Renal cortex interstitium (tissue), 11 donors: Measurements from ENCODE around the gene MSRB3. TPM values are rescaled to one million over a fixed set of nuclear protein-coding genes. Genes with fewer than 3 reads are reported as not detected.
"Not testable (repeated sequence)": the region's sequence is repeated elsewhere in the genome, so short reads cannot be mapped to it uniquely, and the experiment has no call there.

Experiments
- DNase-seq, 11 donors: peaks; one replicate each; pipeline ENCODE4 v3.0.0-alpha.2; 2013; ENCODE audit warnings: low read depth in 9 of 11, low spot score in 4 of 11; ENCODE audit errors: extremely low read depth in 1 of 11
- polyA plus RNA-seq, 3 donors: library from polyadenylated mRNA; unstranded; fragments of 120-200 nt; gene quantifications; one replicate each; pipeline ENCODE4 v1.2.1, GENCODE V29; 2013; ENCODE audit not compliant: insufficient read length in 3 of 3

The MSRB3 gene
- polyA plus RNA-seq, 3 donors = 20.6 to 24.8 (median 23.8) TPM

DNA sequence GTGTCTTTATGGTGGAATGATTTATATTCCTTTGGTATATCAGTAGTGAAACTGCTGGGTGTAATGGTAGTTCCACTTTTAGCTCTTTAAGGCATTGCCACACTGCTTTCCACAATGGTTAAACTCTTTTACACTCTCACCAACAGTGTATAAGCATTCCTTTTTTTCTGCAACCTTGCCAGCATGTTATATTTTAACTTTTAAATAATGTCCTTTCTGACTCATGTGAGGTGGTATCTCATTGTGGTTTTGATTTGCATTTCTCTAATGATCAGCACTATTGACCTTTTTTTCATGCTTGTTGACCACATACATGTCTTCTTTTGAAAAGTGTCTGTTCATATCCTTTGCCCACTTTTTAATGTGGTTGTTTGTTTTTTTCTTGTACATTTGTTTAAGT lies 142.5 kb downstream of the MSRB3 start:
- no peak for DNase-seq

DNA sequence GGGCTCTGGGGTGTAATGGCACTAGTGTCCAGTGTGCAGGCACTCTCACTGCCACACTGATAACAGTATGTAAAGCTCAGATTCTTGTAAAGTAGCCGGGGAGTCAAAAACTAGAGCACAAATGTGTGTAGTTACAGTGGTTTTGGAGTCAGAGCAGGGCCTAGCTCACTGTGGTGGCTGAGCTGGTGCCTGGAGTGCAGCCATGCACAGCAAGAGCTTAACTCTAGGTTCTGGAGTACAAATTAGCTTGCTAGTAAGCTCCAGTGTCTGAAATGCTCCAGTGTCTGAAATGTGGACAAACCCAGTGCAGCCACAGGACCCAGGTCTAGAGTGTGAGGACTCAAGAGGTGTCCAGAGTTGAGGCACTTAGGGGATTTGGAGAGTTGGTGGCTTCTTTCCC lies 149.2 kb downstream of the MSRB3 start:
- no peak for DNase-seq

DNA sequence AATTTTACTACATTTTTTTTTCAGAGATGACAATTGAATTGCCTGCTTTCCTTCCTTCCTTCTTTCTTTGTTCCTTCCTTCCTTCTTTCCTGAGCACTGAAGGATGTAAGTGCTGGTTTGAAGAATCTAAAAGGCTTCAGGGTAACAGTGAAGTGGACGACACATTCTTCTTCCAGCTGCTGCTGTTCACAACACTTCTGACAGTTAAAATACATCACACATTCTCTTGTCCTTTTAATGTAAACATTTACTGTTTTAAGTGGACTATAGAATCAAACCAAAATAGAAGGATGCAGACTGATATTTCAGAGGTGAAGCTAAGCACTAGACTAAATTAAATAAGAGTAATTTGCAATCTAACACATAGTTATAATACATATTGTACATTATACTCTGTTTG lies 151.5 kb downstream of the MSRB3 start:
- no peak for DNase-seq

DNA sequence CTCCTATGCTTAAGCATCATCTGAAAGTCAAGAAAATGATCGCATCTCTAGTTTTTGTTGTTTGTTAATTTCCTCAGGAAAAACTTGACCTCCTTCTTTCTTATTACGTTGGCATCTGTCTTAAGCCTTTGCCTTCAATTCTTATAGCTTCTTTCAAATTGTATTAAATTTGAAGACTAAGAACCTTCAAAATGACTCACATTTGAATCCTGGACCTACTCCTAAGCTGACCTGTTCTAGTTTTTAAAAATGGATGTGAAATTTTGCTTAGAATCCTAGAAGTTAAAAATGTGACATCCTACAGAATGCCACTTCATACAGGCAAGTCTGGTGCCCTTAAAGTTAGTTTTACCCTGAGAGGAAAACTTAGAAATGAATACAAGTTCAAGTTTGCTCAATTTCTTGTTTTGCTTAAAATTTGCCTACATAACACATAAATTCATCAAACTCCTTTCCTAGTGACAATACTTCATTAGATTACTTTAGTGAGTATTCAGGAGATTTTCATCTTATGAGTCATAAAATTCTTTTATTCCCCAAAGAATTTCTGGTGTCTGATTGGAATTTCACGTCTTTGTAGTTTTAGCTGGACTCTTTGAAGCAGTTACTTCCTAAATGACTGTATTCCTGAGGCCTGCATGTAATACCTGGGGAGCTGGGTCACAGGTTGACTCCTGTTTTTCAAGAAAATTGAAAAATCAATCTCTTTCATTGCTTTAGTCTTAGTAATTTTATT lies 152.3 kb downstream of the MSRB3 start:
- peak in 1 of 11 donors; percentile 25 for DNase-seq

DNA sequence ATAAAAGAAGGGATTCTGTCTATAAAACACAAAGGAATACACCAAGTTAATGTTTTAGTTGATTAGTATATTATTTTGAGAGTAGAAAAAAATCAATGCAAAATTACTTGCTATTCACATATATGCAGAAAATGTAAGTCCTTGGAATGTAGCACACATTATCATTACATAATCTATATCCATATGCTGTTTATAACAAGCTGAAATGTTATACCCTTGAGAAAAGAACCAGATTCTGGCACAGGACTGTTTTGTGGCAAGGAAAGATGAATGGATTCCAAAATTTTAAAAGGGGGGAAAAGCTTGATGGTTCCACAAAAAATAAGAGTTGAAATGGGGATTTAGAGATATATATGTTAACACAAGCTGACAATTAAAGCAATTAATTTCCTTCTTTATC lies 153.6 kb downstream of the MSRB3 start:
- DNase-seq = no peak

DNA sequence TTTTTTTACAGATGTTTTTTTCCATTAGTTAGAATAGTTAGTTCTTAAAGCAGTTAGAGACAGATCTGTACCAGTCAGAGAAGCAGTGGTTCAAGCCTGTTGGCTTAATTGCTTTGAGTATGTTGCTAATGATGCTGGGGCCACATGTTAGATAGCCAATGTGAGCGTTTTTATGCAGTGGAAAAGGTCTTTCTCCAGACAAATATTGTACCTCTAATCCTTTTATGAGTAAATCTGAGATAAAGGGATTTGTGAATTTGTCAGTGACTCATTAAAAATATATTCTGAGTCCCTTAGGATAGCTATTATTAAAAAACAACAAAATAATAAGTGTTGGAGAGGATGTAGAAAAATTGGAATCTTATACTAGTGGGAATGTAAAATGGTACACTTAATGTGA lies 154.2 kb downstream of the MSRB3 start:
- no peak for DNase-seq

DNA sequence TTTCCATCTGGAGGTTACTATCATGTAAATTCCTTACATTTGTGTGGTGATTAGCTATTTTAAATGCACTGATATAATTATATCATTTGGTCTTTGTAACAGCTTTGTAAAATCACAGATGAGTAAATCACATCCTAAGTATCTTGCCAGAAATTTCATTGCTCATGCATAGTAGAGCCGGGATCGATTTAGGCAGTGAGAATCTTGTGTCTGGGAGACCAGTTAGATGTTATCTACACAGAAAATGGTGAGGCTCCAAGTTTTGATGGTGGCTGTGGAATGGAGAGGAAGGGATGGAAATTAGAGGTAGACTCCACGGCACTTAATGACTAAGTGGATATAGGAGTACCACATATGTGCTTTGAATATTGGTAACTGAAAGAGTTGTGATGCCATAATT lies 156.3 kb downstream of the MSRB3 start:
- DNase-seq = no peak

DNA sequence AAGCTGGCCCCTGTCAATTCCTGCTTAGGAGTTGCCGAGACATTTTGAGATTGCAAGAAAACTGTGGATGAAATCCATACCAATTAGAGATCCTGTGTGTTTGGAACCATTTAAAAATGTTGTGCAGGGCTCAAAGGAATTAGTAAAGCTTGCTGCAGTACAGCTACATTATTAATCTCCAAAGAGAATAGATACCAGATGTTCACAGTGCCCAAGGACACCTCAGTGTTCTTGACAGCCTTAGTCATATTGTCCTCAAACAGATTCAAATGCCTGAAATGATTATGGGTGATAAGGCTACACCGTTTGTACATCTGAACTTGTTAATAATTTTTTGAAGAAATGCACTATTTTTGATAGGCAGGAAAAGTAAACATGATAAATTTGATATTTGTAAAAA lies 164.6 kb downstream of the MSRB3 start:
- no peak for DNase-seq

DNA sequence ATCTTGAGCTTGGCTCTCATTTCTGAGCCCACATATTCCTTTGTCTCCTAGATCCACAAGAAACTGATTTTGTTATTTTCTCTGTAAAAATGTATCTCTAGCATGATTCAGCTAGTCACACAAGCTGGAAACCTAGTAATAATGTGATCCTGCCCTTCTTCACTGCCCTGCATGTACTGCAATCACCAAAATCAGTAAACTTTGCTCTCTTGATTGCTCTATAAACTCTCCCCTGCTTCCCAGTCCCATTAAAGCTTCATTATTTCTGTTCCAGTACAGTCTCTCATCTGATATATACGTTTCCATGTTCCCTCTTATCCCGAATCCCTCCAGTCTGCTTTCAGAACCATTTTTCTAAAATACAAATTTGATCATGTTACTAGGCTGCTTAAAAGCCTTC lies 166.5 kb downstream of the MSRB3 start:
- DNase-seq = no peak

DNA sequence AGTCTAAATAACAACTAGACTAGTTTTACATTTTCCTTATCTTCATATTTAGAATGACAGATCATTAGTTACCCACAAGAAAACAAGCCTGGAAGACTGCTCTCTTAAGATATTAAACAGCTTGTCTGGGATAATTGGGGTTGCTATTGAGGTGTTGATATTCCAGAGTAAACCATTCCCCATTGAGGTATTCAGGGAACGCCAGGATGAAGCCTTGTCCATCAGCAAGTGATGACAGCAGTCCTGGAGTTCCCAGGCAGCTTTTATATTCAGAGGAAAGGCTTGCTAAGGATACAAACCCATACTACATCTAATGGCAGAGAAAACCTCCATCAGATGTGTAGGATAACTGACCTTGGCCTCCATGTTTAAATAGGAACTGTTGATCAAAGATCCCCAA lies 168.4 kb downstream of the MSRB3 start:
- DNase-seq = no peak

DNA sequence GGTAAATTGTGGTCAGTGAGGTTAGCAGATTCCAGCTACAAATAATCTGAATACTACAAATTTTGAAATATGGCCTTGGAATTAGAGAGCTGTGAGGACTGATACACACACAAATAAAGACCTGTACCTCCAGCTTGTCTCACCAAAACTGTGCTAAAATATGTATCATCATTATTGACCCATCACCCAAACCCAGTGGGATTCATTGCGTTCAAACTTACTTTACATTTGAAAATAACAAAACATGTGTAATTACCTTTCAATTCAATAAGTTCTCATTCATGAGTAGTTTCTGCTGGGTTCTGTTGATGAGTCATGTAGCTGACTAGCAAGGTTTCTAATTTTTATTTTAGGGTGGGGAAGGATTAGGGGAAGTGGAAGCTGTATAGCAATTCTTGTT lies 170.9 kb downstream of the MSRB3 start:
- DNase-seq = no peak

DNA sequence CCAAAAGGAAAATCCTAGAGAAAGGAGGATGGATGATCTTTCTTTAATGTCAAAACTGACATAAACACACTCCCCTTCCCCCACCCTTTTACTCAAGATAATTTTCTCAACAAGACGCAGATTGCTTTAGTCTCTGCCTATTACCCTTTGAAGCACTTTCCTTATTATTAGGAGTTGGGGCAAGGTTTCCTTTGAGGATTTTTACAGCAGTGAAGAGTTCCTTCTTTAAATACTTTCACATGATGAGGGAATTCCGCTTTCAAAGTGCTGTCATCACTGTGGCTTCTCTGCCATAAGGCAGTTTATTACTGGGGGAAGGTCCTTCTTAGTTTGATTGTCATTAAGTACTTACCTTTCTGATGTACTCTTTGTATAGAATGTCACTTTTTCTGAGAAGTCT lies 172.1 kb downstream of the MSRB3 start:
- no peak for DNase-seq

DNA sequence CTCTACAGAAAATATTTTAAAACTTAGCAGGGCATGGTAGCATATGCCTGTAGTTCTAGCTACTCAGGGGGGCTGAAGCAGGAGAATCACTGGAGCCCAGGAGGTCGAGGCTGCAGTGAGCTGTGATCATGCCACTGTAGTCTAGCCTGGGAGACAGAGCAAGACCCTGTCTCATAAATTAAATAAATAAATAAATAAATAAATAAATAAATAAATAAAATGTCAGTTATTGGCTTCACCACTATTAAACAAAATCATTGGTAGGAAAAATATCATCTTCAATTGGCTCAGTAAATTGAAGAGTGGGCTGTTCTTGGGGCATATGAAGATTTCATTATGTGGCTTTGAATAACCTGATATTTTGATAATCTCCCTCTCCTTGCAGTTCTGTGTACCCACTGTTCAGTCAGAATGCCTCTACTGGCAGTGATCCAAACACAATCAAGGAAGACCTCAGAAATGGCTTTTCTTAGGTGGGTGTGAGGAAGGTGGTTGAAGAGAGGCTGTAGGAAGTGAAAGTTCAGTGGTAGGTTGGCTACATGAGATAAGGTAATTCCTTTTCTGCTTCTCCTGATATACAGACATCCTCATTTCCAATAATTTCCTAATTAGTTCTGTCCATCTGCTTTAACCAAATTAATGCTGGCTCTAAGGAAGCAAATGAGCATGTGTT lies 175.8 kb downstream of the MSRB3 start:
- DNase-seq = no peak

DNA sequence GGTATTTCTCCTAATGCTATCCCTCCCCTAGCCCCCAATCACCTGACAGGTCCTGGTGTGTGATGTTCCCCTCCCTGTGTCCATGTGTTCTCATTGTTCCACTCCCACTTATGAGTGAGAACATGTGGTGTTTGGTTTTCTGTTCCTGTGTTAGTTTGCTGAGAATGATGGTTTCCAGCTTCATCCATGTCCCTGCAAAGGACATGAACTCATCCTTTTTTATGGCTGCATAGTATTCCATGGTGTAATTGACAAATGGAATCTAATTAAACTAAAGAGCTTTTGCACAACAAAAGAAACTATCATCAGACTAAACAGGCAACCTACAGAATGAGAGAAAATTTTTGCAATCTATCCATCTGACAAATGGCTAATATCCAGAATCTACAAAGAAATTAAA lies 178.9 kb downstream of the MSRB3 start:
- not testable (repeated sequence) for DNase-seq

DNA sequence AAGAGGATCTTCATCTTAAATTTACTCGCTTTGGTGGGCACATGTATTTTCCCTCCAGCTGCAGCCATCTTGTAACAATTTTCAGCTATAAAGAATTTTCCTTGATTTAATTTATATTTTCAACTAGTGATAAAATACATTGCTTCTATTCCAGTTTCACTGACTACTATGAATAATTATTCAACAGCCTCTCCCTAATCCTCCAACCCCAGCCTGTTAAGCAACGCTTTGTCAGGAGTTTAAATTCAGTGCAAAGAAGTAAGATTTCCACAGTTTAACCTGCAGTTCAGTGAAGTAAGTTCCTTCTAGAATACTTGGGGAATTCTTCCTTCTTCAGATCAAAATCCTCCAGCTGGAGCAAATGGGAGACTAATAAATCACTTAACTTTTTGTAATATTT lies 180.2 kb downstream of the MSRB3 start:
- DNase-seq = no peak

DNA sequence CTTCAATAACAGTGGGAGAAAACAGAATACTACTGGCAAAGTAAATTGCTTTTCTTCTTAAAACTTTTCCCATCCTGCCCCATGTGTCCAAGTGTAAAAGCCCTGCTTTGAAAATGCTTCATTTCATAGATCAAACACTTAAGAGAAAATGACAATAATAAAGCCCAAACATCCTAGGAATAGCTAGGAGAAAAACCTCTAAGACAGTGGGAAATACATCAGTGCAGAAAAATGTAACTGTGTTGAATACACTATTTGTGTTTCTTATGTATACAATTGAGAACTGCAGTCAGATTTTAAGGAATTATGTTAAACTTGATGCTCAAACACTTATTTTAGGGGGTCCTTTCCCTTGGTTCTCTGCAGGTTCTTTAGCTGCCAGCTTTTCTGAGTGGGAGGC lies 181.1 kb downstream of the MSRB3 start:
- DNase-seq = no peak

DNA sequence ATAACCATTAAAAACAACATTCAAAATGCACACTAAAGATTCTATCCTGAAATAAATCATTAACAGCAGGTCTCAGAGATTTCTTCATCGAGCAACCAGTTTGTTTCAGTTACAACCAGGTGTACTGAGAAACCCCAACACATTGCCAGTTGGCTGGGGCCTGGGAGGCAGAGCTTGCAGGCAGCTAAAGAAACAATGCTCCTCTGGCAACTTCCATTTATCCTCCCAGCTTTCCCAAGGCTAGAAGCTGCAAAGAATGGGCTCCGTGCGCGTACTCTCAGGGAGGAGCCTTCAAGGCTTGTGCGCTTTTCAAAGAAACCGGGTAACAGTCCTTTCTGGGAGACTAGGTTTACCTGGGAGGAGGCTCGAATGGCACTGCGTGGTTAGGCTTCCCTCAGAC lies 181.6 kb downstream of the MSRB3 start:
- DNase-seq = peak in 1 of 11 donors; percentile 57

DNA sequence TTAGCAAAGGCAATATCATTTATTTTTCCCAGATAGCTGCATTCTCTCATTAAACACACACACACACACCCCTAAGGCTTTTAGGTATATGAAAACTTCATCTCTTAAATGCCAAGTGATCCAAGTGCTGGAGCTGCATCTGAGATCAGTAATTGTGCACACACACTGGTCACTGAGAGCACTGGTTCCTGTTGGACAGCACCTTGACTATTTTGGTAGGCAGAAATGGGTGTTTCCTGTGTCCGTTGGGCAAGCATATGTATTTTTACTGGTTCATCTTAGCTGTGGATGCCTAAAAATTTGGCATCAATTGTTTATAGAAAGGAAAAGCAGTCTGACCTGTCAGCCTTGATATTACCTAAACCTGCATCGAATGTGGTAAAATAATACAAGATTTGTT lies 182.5 kb downstream of the MSRB3 start:
- no peak for DNase-seq

DNA sequence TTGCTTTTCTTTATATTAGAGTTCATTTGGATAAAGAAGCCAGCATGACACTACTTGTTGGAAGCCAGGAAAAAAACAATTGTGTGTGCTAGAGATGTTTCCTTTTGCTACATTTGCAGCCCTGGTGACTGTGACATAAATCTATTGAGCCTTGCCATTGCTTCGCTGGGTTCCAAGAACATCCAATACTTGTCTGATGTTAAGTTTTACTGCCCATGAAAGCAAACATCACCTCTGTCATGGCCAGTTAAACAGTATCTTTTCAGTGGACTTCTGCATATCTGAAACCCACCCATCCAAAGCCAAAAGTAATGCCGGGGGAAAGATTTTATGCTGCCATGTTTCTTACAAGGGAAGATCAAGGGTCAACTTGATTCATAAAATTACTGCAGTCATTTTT lies 184.0 kb downstream of the MSRB3 start:
- DNase-seq = peak in 10 of 11 donors; percentile 47 to 85 (median 64)

DNA sequence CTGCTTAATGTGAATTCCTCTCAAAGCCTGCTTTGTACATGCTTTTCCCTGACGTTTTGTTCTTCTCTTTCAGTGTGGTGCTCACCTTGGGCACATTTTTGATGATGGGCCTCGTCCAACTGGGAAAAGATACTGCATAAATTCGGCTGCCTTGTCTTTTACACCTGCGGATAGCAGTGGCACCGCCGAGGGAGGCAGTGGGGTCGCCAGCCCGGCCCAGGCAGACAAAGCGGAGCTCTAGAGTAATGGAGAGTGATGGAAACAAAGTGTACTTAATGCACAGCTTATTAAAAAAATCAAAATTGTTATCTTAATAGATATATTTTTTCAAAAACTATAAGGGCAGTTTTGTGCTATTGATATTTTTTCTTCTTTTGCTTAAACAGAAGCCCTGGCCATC lies 184.6 kb downstream of the MSRB3 start:
- DNase-seq = no peak

DNA sequence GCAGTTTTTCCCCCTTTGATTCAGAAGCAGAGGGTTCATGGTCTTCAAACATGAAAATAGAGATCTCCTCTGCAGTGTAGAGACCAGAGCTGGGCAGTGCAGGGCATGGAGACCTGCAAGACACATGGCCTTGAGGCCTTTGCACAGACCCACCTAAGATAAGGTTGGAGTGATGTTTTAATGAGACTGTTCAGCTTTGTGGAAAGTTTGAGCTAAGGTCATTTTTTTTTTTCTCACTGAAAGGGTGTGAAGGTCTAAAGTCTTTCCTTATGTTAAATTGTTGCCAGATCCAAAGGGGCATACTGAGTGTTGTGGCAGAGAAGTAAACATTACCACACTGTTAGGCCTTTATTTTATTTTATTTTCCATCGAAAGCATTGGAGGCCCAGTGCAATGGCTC lies 185.1 kb downstream of the MSRB3 start:
- DNase-seq = no peak
